ENCODE results near the gene GNA14.
A peak's percentile ranks its signal among the peaks of the same experiment; 100 is the strongest.
"Not testable (repeated sequence)": the region's sequence is repeated elsewhere in the genome, so short reads cannot be mapped to it uniquely, and the experiment has no call there.

GNA14 gene

DNA sequence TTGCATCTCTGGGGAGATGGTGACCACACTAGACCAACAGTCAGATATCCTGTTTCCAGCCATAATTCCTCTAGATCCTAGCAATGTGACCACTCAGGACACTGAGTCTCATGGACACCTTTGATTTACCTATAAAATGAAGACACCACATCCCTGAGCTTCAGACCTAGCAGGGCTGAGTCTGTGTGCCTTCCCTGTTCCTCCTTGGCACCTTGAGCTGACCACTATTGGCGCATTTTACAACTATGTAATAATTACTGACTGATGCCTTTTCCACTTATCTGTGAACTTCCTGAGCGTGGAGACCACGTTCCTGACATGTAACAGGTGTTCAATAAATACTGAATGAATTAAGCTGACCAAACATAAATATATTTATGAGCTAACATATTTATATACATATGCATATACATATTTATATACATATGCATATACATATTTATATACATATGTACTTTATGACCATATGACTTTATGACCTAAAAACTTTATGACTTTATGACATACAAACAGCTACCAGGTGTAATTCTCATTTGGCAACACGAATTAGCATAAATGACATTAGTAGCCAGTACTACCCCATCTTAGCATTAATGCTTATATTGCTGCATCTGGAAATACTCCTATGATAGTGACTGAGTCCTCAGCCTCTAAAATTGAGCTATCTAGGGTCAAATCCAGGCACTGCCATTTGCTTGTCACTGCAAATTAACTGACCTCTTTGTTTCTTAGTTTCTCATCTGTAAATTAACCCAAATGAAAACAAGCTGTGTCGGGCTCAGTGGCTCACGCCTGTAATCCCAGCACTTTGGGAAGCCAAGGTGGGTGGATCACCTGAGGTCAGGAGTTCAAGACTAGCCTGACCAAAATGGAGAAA, 150.6 kb downstream of the GNA14 start:
- no peak for DNase-seq (ENCODE audit: extremely low read depth in 1 of 2, low read depth in 1 of 2)

DNA sequence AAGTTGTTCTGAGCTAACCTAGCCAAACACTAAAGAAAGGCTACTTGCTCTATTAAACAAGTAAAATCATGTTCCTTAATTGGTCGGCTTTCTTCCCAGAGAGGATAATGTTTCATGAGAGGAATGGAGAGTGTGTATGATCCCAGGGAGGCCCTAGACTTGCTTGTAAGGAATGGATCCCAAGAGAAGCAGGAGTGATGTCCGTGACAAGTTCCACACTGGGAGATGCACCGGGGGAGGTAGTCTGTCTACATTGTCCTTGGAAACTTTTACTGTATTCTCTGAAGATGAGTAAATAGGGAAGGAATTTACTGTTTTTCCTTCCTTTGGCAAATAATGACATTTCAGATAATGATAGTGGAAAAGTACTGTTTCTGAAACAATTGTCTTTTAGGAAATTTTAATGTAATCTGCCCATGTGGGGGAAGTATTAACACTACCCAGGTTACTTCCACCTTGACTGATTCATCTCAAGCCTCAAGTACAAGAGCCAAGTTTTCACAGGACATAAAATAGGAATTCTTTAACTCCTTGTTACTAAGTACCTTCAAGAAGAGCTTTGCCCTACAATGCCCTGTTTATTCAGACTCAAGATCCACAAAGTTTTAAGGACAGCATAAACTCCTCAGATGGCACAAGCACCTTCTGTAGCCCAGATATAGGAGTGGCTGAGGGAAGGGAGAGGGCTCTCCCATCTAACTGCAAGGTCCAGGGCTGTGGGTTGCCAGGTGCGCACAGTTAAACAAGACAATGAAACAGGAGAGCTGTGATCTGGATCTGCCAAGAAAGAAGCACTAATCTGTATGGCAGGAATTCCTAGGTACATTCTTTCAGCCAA, 152.1 kb downstream of the GNA14 start:
- no peak for DNase-seq (ENCODE audit: extremely low read depth in 1 of 2, low read depth in 1 of 2)

DNA sequence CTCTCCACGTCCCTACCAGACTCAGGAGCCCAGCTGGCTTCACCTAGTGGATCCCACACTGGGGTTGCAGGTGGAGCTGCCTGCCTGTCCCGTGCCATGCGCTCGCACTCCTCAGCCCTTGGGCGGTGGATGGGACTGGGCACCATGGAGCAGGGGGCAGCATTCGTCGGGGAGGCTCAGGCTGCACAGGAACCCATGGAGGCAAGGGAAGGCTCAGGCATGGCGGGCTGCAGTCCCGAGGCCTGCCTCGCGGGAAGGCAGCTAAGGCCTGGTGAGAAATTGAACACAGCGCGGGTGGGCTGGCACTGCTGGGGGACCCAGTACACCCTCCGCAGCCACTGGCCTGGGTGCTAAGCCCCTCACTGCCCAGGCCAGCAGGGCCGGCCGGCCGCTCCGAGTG, 157.8 kb downstream of the GNA14 start:
- not testable (repeated sequence) for DNase-seq (ENCODE audit: extremely low read depth in 1 of 2, low read depth in 1 of 2)

DNA sequence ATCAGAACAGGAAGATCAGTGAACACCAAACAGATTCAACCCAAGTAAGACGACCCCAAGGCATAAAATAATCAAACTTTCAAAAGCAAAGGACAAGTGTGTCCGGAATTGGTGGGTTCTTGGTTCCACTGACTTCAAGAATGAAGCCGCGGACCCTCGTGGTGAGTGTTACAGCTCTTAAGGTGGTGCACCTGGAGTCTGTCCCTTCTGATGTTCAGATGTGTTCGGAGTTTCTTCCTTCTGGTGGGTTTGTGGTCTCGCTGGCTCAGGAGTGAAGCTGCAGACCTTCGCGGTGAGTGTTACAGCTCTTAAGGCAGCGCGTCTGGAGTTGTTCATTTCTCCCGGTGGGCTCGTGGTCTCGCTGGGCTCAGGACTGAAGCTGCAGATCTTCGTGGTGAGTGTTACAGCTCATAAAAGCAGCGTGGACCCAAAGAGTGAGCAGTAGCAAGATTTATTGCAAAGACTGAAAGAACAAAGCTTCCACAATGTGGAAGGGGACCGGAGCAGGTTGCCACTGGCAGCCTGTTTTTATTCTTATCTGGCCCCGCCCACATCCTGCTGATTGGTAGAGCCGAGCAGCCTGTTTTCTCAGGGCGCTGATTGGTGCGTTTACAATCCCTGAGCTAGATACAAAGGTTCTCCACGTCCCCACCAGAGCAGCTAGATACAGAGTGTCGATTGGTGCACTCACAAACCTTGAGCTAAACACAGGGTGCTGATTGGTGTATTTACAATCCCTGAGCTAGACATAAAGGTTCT, 158.5 kb downstream of the GNA14 start:
- DNase-seq (ENCODE audit: extremely low read depth in 1 of 2, low read depth in 1 of 2), result peak in 1 of 2 donors; percentile 12

DNA sequence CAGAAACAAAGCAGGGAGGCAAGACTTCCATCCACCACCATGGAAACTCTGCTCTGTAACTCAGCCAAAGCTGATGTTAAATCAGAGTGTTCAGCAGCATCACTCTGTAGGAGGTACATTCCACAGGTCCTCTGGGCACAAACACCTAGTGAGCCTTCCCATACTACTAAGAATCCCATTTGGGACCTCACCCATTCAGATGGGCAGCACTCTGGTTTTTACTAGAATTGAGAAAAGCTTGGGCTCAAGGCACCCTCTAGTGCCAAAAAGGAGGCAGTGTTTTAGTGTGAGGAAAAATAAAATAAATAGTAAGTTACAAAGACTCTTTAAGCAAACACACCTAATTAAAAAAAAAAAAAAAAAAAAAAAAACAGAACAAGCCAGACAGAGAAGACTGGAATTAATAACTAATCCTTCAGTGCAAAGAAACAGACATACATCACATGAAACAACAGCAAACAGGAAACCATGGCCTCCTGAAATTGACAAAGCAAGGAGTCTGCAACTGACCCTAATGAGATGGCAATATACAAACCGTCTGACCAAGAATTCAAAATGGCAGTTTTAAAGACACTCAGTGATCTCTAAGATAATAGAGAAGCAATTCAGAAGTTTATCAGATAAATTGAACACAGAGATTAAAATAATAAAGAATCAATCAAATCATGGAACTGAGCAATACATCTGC, 159.5 kb downstream of the GNA14 start:
- no peak for DNase-seq (ENCODE audit: extremely low read depth in 1 of 2, low read depth in 1 of 2)

DNA sequence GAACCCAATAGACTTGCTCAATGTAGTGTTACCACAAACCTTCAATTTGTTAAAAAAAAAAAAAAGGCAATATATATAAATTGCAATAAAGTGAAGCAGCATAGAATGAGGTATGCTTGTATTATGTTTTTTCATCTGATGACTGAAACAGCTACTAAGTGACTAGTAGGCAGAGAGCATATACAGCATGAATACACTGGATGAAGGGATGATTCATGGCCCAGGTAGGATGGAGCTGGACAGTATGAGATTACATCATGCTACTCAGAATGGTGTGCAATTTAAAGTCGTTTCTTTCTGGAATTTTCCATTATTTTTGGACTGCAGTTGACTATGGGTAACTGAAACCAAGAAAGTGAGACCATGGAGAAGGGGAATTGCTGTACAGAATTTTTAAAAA, 161.2 kb downstream of the GNA14 start:
- DNase-seq (ENCODE audit: extremely low read depth in 1 of 2, low read depth in 1 of 2), result no peak

DNA sequence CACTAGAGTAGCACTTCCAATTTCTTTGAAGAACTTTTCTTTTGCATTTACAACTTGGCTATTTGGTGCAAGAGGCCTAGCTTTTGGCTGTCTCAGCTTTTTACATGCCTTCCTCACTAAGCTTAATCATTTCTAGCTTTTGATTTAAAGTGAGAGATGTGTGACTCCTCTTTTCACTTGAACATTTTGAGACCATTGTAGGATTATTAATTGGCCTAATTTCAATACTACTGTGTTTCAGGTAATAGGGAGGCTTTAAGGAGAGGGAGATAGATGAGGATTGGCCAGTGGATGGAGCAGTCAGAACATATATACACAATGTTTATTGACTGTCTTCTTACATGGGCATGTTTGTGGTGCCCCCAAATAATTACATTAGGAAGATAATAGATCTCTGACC, 161.7 kb downstream of the GNA14 start:
- DNase-seq (ENCODE audit: extremely low read depth in 1 of 2, low read depth in 1 of 2), result no peak

DNA sequence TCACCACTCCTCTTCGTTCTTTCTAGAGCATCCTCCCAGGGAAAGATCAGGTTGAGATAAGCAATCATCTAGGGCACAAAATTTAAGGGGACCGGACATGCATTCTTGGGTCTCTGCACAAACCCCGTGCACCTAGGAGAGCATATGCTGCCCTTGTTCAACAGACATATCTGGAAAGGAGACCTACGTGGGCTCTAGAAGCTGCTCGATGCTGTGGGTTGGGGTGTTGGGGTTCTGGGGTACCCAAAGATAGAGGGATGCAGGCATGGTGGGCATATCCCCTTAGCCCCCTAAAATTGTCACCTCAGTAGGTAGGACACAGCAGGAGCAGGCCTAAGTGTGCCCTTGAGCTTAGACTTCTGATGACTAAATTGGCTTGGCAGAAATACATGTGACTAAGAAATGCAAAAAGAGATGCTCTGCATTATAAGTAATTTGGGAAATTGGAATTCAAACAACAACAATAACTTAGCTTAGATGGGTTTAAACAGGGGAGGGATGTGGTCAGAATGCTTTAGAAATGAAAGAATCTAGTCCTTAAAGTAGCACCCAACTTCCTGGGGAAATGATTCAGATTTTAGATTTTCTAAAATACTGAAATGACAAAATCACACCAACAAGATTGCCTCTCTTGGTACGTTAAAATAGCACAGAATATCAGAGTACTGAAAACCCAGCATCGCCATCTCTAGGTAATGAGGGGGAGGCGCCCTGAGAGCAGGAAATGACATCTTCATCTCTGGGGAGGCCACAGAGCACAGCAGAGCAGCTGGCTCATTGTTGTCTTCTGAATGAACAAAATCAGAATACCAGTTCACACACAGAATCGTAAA, 172.3 kb downstream of the GNA14 start:
- peak; percentile 22 to 67 for DNase-seq (ENCODE audit: extremely low read depth in 1 of 2, low read depth in 1 of 2)

DNA sequence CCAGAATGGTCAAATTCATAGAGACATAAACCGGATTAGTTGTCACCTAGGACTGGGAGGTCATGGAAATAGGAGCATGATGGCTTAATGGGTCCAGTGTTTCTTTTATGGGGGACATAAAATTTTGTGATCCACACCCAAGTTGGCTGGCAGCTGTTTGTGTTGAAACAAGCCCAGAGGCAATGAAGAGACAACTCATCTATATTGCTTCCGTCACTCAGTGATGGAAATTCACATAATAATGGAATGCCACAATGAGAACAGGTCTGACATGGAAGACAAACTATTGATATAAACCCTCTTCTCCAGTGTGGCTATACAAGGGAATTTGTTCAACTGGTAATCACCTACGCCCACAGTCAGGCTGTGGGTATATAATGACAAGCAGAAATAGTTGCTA, 173.2 kb downstream of the GNA14 start:
- DNase-seq (ENCODE audit: extremely low read depth in 1 of 2, low read depth in 1 of 2), result no peak

DNA sequence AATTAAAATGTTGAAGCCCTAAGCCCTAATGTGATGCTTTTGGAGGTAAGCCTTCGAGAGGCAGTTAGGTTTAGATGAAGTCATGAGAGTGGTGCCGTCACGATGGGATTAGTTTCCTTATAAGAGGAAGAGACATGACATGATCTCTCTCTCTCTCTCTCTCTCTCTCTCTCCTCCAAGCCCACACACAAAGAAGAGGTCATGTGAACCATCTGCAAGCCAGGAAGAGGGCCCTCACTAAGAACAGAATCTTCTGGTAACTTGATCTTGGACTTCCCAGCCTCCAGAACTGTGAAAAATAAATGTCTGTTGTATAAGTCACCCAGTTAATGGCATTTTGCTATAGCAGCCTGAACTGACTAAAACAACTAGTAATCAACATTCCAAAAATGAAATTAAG, 175.5 kb downstream of the GNA14 start:
- no peak for DNase-seq (ENCODE audit: extremely low read depth in 1 of 2, low read depth in 1 of 2)

DNA sequence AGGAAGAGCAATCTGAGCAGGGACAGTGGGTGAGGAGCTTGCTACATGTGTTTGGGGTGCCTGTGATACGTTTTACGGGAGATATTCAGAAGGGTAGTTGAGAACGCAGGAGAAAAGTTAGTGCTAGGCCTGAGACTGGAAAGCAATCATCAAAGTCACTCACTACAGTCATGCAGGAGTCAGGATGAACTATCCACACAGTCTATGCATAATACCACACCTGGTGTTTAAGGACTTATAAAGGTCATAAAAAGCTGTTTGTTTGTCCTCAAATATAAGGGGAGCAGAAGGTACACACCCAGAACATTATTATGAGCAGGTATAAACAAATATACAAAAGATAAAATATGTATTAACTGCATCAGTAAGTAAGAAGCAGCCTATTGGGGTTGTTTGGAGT, 176.6 kb downstream of the GNA14 start:
- DNase-seq (ENCODE audit: extremely low read depth in 1 of 2, low read depth in 1 of 2), result no peak

DNA sequence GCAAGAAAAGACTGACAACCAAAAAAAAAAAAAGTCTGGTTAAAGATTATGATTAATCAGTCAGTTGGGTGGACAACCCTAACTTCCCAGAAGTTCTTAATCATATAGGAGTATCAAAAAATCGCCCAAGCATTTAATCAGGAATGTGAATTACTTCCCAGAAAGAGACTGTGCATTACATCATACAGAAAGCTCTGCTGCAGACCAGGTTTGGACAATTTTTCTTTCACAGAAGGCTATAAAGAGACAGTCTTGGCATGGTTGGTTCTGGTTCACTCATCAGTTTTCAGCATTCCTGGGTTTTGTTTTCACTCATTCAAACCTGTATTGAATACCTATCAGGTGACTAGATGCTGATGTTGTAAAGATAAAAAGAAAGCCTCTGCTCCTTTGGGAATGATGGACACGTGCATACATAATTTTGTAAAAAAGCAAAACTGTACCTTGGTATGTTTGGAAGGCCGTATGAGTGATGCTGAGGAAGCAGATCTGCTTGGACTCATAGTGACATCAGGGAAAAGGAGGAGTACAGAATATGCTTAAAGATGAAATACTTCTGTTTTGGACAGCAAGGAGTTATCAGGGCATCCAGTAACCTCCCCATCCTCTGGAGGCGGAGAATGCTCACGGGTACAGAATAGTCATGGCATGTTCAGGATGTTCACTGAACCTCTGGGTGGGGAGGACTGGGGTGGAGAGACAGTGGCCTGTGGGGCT, 178.4 kb downstream of the GNA14 start:
- DNase-seq (ENCODE audit: extremely low read depth in 1 of 2, low read depth in 1 of 2), result no peak

DNA sequence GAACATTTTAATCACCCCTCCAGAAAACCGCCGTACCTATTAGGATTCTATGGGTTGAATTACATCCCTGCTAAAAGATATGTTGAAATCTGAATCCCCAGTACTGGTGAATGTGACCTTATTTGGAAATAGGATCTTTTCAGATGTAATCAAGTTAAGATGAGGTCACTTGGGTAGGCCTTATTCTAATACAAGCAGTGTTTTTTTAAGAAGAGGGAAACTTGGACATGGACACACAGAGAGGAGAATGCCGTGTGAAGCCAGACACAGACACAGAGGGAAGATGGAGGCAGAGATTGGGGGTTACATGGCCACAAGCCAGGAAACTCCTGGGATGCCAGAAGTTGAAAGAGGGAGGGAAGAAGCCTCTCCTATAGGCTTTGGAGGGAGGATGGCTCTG, 183.5 kb downstream of the GNA14 start:
- no peak for DNase-seq (ENCODE audit: extremely low read depth in 1 of 2, low read depth in 1 of 2)

DNA sequence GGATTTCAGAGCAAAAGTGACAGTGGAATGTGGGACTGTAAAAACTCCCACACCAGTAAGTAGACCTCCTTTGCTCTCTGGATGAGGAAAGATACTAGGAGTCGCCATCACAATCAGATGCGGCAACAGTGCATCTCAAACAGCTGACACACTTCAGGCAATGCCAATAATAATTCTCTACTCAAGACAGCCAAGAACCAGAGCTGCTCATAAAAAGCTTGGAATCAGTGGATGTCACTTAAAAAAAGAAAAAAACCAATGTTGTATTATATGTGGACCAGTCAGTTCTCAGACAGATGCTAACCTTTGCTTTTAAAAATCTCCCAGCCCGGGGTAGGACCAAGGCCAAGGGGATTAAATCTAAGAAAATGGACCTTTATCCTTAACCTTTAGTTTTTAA, 185.0 kb downstream of the GNA14 start:
- DNase-seq (ENCODE audit: extremely low read depth in 1 of 2, low read depth in 1 of 2), result no peak

DNA sequence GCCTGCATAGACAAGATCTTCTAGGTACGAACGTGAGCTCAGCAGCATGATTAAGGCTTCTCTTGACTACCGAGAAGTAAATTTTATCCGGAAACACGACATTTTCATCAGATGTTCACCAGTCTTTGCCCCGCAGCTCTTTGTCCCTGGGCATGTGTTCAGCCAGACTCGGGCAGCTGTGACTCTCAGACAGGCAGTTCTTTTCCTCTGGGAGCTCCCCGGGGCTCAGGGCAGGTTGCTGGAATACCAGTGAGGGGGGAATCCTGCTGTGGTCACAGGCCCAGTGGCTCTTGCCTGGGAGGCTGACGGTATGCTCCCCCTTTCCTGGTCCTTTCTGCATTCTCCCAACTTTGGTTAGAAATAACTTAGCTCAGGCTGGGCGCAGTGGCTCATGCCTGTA, 186.1 kb downstream of the GNA14 start:
- no peak for DNase-seq (ENCODE audit: extremely low read depth in 1 of 2, low read depth in 1 of 2)

DNA sequence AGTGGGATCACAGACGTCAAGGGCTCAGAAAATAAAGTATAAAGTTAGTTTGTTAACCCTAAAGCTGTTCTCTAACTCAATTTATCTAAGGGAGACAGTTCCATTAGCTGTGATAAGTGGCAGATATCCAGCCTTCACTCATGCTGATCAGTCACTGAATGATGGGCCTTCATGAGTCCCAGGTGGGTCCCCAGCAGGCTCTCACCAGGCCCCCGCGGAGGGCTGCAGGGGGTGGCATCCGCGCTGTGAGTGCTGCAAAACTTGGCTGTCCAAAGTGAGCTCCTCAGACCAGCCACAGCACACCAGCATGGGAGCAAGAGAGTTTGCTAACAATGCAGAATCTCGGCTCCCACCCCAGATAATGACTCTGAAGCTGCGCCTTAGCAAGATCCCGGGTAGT, 187.2 kb downstream of the GNA14 start:
- no peak for DNase-seq (ENCODE audit: extremely low read depth in 1 of 2, low read depth in 1 of 2)

DNA sequence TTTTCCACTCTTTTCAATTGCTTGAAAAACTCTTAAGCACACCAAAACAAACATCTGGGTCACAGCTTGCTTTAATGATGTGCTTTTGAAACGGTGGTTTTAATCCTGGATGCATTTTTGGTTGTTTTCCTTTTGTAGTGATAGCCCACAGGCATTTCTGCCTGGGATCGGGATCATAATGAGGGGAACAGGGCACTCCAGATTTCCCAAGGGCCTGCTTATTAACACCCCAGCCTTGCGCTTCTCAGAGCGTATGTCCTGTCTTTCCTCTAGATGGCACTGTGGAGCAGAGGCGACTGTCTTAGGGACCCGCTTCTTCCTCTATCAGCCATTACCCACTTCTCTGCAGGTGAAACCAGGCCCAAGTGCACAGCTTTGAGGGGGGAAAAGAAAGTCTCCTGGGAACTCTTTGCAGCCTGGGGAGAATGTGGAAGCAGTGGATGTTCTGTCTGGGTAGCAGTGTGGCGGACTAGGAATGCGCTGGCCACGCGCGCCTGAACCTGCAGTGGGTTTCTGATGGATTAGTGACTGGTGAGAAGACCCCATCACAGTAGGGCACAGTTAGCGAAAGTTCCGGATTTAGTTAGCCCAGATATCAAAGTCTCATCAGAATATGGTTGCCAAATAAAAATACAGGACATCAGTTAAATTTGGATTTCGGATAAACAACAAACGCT, 190.1 kb downstream of the GNA14 start:
- DNase-seq (ENCODE audit: extremely low read depth in 1 of 2, low read depth in 1 of 2), result peak; percentile 15 to 50

DNA sequence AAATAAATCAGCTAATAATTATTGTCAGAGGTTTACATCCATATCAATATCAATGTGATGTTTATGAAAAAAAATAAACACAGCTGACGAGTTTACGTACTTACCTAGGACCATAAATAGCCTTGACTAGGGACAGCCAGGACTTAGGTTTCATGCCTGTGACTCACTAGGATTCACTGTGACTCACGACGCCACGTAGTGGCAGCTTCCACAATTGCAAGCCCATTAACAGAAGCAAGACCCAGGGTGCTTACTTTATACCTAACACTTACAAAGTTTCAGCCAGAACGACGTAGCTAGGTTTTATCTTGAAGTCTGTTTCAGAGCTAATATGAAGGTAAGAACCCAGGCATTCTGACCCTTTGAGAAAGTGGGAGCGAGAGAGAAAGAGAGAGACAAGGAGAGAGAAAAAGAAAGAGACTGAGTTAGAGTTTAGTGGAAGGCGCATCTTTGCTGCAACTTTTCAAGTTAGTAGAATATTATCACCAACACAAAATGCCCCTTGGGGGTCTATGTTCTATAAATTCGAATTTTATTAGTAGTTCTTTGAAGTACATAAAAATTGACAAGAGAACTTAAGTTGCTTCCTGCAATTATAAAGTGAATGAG, 191.2 kb downstream of the GNA14 start:
- peak; percentile 58 to 76 for DNase-seq (ENCODE audit: extremely low read depth in 1 of 2, low read depth in 1 of 2)

All from stimulated activated CD8-positive, alpha-beta memory T cell treated with anti-CD3 and anti-CD28 coated beads, Interleukin-7, amount 100 ng/mL, for 48 hours (primary cell).